Measurements from ENCODE around the gene HES7. TPM values are rescaled to one million over a fixed set of nuclear protein-coding genes. Genes with fewer than 3 reads are reported as not detected.
A peak's percentile ranks its signal among the peaks of the same experiment; 100 is the strongest.
"Not testable (repeated sequence)": the region's sequence is repeated elsewhere in the genome, so short reads cannot be mapped to it uniquely, and the experiment has no call there.

HES7 gene
- total RNA-seq, 2 donors from 2014 or later, result not detected

GRCh38 chr17:8118769-8119580, 4.9 kb downstream of the HES7 start:
- peaks cover 50% of the 10 kb centered on the region for H3K4me1 Mint-ChIP-seq
- peaks cover 66% of the 10 kb centered on the region for H3K27me3 Mint-ChIP-seq
- H3K27ac Mint-ChIP-seq, result peak overlapping the region; percentile 99
- H3K4me3 Mint-ChIP-seq, result peak overlapping the region; percentile 97
- no peaks in the 10 kb centered on the region for H3K9me3 ChIP-seq (ENCODE audit: control insufficient read depth, low read length, poor library complexity, severe bottlenecking)
- ATAC-seq (peak; percentile 69), DNase-seq (peak; percentile 73 to 79 (median 74))
- peaks cover 2% of the 10 kb centered on the region for H3K36me3 Mint-ChIP-seq (ENCODE audit: low read depth)

GRCh38 chr17:8117980-8118768, 5.7 kb downstream of the HES7 start, which contains the start of gene ALOXE3:
Gene ALOXE3, minus strand, starts transcription at chr17:8118514. Its CDS starts 524 bp downstream, at chr17:8117990.
- peaks cover 2% of the 10 kb centered on the region for H3K36me3 Mint-ChIP-seq (ENCODE audit: low read depth)
- peaks cover 43% of the 10 kb centered on the region for H3K4me1 Mint-ChIP-seq
- H3K27me3 Mint-ChIP-seq, result peaks cover 67% of the 10 kb centered on the region
- no peaks in the 10 kb centered on the region for H3K9me3 ChIP-seq (ENCODE audit: control insufficient read depth, low read length, poor library complexity, severe bottlenecking)
- H3K27ac Mint-ChIP-seq, result peak within 1 kb of the TSS; percentile 99
- ATAC-seq (peak; percentile 0), DNase-seq (no peak)
- peak within 1 kb of the TSS; percentile 97 for H3K4me3 Mint-ChIP-seq

GRCh38 chr17:8117367-8117979, 6.4 kb downstream of the HES7 start:
- Mint-ChIP-seq H3K4me1 (peaks cover 37% of the 10 kb centered on the region), H3K27ac (peak overlapping the region; percentile 99), H3K27me3 (peaks cover 65% of the 10 kb centered on the region), H3K36me3 (ENCODE audit: low read depth) (peaks cover 2% of the 10 kb centered on the region), H3K4me3 (peak overlapping the region; percentile 97)
- DNase-seq (no peak), ATAC-seq (no peak)
- no peaks in the 10 kb centered on the region for H3K9me3 ChIP-seq (ENCODE audit: control insufficient read depth, low read length, poor library complexity, severe bottlenecking)

GRCh38 chr17:8116776-8117175, 7.1 kb downstream of the HES7 start:
- H3K4me3 Mint-ChIP-seq, result no peak overlapping the region
- H3K9me3 ChIP-seq (ENCODE audit: control insufficient read depth, low read length, poor library complexity, severe bottlenecking), result no peaks in the 10 kb centered on the region
- no peak overlapping the region for H3K27ac Mint-ChIP-seq
- ATAC-seq (no peak), DNase-seq (no peak)
- peaks cover 2% of the 10 kb centered on the region for H3K36me3 Mint-ChIP-seq (ENCODE audit: low read depth)
- H3K4me1 Mint-ChIP-seq, result peaks cover 35% of the 10 kb centered on the region
- peaks cover 63% of the 10 kb centered on the region for H3K27me3 Mint-ChIP-seq

GRCh38 chr17:8110907-8111306, 13.0 kb downstream of the HES7 start:
- Mint-ChIP-seq H3K4me1 (peaks cover 6% of the 10 kb centered on the region), H3K27ac (peak overlapping the region; percentile 53), H3K4me3 (peak overlapping the region; percentile 65), H3K36me3 (ENCODE audit: low read depth) (no peaks in the 10 kb centered on the region), H3K27me3 (peaks cover 37% of the 10 kb centered on the region)
- DNase-seq, result no peak
- no peak for ATAC-seq
- no peaks in the 10 kb centered on the region for H3K9me3 ChIP-seq (ENCODE audit: control insufficient read depth, low read length, poor library complexity, severe bottlenecking)

- H3K4me1 Mint-ChIP-seq, result peaks cover 8% of the 10 kb centered on the region
- no peaks in the 10 kb centered on the region for H3K36me3 Mint-ChIP-seq (ENCODE audit: low read depth)
- no peak for DNase-seq
- H3K9me3 ChIP-seq (ENCODE audit: control insufficient read depth, low read length, poor library complexity, severe bottlenecking), result no peaks in the 10 kb centered on the region
- H3K27me3 Mint-ChIP-seq, result peaks cover 32% of the 10 kb centered on the region
- no peak for ATAC-seq
- peak overlapping the region; percentile 53 for H3K27ac Mint-ChIP-seq
- no peak overlapping the region for H3K4me3 Mint-ChIP-seq
Measured at GRCh38 chr17:8110456-8110804, 13.5 kb downstream of the HES7 start.

GRCh38 chr17:8109661-8110455, 14.0 kb downstream of the HES7 start:
- peak; percentile 98 for ATAC-seq
- peak overlapping the region; percentile 53 for H3K27ac Mint-ChIP-seq

GRCh38 chr17:8108972-8109660, 14.8 kb downstream of the HES7 start:
- DNase-seq (no peak), ATAC-seq (no peak)
- H3K9me3 ChIP-seq (ENCODE audit: control insufficient read depth, low read length, poor library complexity, severe bottlenecking), result no peaks in the 10 kb centered on the region
- Mint-ChIP-seq H3K4me3 (peak overlapping the region; percentile 12), H3K36me3 (ENCODE audit: low read depth) (no peaks in the 10 kb centered on the region), H3K27ac (no peak overlapping the region), H3K4me1 (peaks cover 7% of the 10 kb centered on the region), H3K27me3 (peaks cover 19% of the 10 kb centered on the region)

More at GRCh38 chr17:8109661-8110455, 14.0 kb downstream of the HES7 start:
- H3K9me3 ChIP-seq (ENCODE audit: control insufficient read depth, low read length, poor library complexity, severe bottlenecking), result no peaks in the 10 kb centered on the region
- H3K27me3 Mint-ChIP-seq, result peaks cover 26% of the 10 kb centered on the region
- DNase-seq, result peak; percentile 75 to 83 (median 82)
- H3K36me3 Mint-ChIP-seq (ENCODE audit: low read depth), result no peaks in the 10 kb centered on the region
- H3K4me3 Mint-ChIP-seq, result peak overlapping the region; percentile 31
- peaks cover 8% of the 10 kb centered on the region for H3K4me1 Mint-ChIP-seq

- peak overlapping the region; percentile 33 for H3K4me3 Mint-ChIP-seq
Measured at GRCh38 chr17:8106980-8107379, 16.9 kb downstream of the HES7 start.

GRCh38 chr17:8105957-8106398, 17.9 kb downstream of the HES7 start:
- H3K27ac Mint-ChIP-seq, result no peak overlapping the region
- no peaks in the 10 kb centered on the region for H3K36me3 Mint-ChIP-seq (ENCODE audit: low read depth)
- H3K9me3 ChIP-seq (ENCODE audit: control insufficient read depth, low read length, poor library complexity, severe bottlenecking), result no peaks in the 10 kb centered on the region
- DNase-seq (no peak), ATAC-seq (no peak)
- peaks cover 7% of the 10 kb centered on the region for H3K27me3 Mint-ChIP-seq
- no peak overlapping the region for H3K4me3 Mint-ChIP-seq
- H3K4me1 Mint-ChIP-seq, result peaks cover 6% of the 10 kb centered on the region

More at GRCh38 chr17:8106980-8107379, 16.9 kb downstream of the HES7 start:
- not testable (repeated sequence) for DNase-seq; H3K27ac Mint-ChIP-seq; ATAC-seq; H3K4me1 Mint-ChIP-seq; H3K36me3 Mint-ChIP-seq (ENCODE audit: low read depth); H3K9me3 ChIP-seq (ENCODE audit: control insufficient read depth, low read length, poor library complexity, severe bottlenecking)
- peaks cover 11% of the 10 kb centered on the region for H3K27me3 Mint-ChIP-seq

- no peaks in the 10 kb centered on the region for H3K9me3 ChIP-seq (ENCODE audit: control insufficient read depth, low read length, poor library complexity, severe bottlenecking)
- Mint-ChIP-seq H3K36me3 (ENCODE audit: low read depth) (no peaks in the 10 kb centered on the region), H3K27me3 (peaks cover 5% of the 10 kb centered on the region), H3K27ac (no peak overlapping the region), H3K4me1 (peaks cover 5% of the 10 kb centered on the region), H3K4me3 (no peak overlapping the region)
- DNase-seq (no peak), ATAC-seq (no peak)
Measured at GRCh38 chr17:8104911-8105310, 19.0 kb downstream of the HES7 start.

GRCh38 chr17:8103549-8103948, 20.4 kb downstream of the HES7 start:
- peaks cover 5% of the 10 kb centered on the region for H3K27me3 Mint-ChIP-seq
- H3K4me3 Mint-ChIP-seq, result no peak overlapping the region
- peaks cover 5% of the 10 kb centered on the region for H3K4me1 Mint-ChIP-seq
- ATAC-seq (no peak), DNase-seq (no peak)
- H3K36me3 Mint-ChIP-seq (ENCODE audit: low read depth), result no peaks in the 10 kb centered on the region
- no peaks in the 10 kb centered on the region for H3K9me3 ChIP-seq (ENCODE audit: control insufficient read depth, low read length, poor library complexity, severe bottlenecking)
- no peak overlapping the region for H3K27ac Mint-ChIP-seq

Data from T-helper 17 cell (primary cell).